ENCODE data around the gene KCTD7. TPM values are rescaled to one million over a fixed set of nuclear protein-coding genes. Genes with fewer than 3 reads are reported as not detected.
"Not testable (repeated sequence)": the region's sequence is repeated elsewhere in the genome, so short reads cannot be mapped to it uniquely, and the experiment has no call there.

KCTD7 gene
- total RNA-seq, 4 donors from 2014 or later: 5.2 to 22.8 (median 14.0) TPM

- intact Hi-C loops (cut with DNase I; ENCODE audit: low total_unique reads) (no loop called here), in situ Hi-C loops (cut with MboI; ENCODE audit: low pct_ligation_motif_present in 1 of 4, low pct_unique_long_range_greater_than_20kb in 1 of 4, low sequenced_read_pairs in 3 of 4) (no loop called here)
- Histone ChIP-seq H3K4me3 (no peak overlapping the region), H3K27ac (no peak overlapping the region), H3K27me3 (no peaks in the 10 kb centered on the region), H3K9me3 (no peaks in the 10 kb centered on the region), H3K4me1 (no peaks in the 10 kb centered on the region), H3K36me3 (no peaks in the 10 kb centered on the region)
- 95 to 96% methylated on average over 6 to 7 of the region's 7 CpGs for WGBS, 2 donors (ENCODE audit: low coverage in 1 of 2)
- no peak for DNase-seq
- TF ChIP-seq CTCF (IDR thresholded peaks at IDR 0.05): no peak
- TF ChIP-seq POLR2AphosphoS5 (IDR thresholded peaks at IDR 0.05): no peak
- no peak for TF ChIP-seq POLR2A (IDR thresholded peaks at IDR 0.05)
- no peak for TF ChIP-seq EP300 (IDR thresholded peaks at IDR 0.05; ENCODE audit: low read depth)
Observed at GRCh38 chr7:66668112-66668511, 39.4 kb downstream of the KCTD7 start.

- no peak overlapping the region for H3K27ac ChIP-seq
- no peaks in the 10 kb centered on the region for H3K9me3 ChIP-seq
- H3K36me3 ChIP-seq: no peaks in the 10 kb centered on the region
- WGBS, 2 donors (ENCODE audit: low coverage in 1 of 2): 98% methylated on average over 7 of the region's 7 CpGs; no CpG with 5 or more reads in 1 of the 2 donors
- intact Hi-C loops (cut with DNase I; ENCODE audit: low total_unique reads): no loop called here
- no peak overlapping the region for H3K4me3 ChIP-seq
- DNase-seq: no peak
- in situ Hi-C loops (cut with MboI; ENCODE audit: low pct_ligation_motif_present in 1 of 4, low pct_unique_long_range_greater_than_20kb in 1 of 4, low sequenced_read_pairs in 3 of 4): no loop called here
- no peaks in the 10 kb centered on the region for H3K27me3 ChIP-seq
- no peaks in the 10 kb centered on the region for H3K4me1 ChIP-seq
- no peak for TF ChIP-seq POLR2AphosphoS5 (IDR thresholded peaks at IDR 0.05)
- TF ChIP-seq CTCF (IDR thresholded peaks at IDR 0.05): no peak
- TF ChIP-seq POLR2A (IDR thresholded peaks at IDR 0.05): no peak
- no peak for TF ChIP-seq EP300 (IDR thresholded peaks at IDR 0.05; ENCODE audit: low read depth)
Observed at GRCh38 chr7:66668677-66669076, 40.0 kb downstream of the KCTD7 start.

- TF ChIP-seq POLR2A (IDR thresholded peaks at IDR 0.05): no peak
- in situ Hi-C loops (cut with MboI; ENCODE audit: low pct_ligation_motif_present in 1 of 4, low pct_unique_long_range_greater_than_20kb in 1 of 4, low sequenced_read_pairs in 3 of 4): no loop called here
- Histone ChIP-seq H3K27ac (no peak overlapping the region), H3K27me3 (no peaks in the 10 kb centered on the region), H3K9me3 (no peaks in the 10 kb centered on the region), H3K4me3 (no peak overlapping the region), H3K4me1 (no peaks in the 10 kb centered on the region), H3K36me3 (no peaks in the 10 kb centered on the region)
- WGBS, 2 donors (ENCODE audit: low coverage in 1 of 2): 60 to 79% methylated on average over 1 to 7 of the region's 7 CpGs
- intact Hi-C loops (cut with DNase I; ENCODE audit: low total_unique reads): no loop called here
- no peak for DNase-seq
Observed at GRCh38 chr7:66669088-66669487, 40.4 kb downstream of the KCTD7 start.

- H3K27me3 ChIP-seq: no peaks in the 10 kb centered on the region
- intact Hi-C loops (cut with DNase I; ENCODE audit: low total_unique reads) (no loop called here), in situ Hi-C loops (cut with MboI; ENCODE audit: low pct_ligation_motif_present in 1 of 4, low pct_unique_long_range_greater_than_20kb in 1 of 4, low sequenced_read_pairs in 3 of 4) (no loop called here)
- H3K27ac ChIP-seq: no peak overlapping the region
- WGBS, 2 donors (ENCODE audit: low coverage in 1 of 2): 75% methylated on average over 5 of the region's 5 CpGs; no CpG with 5 or more reads in 1 of the 2 donors
- DNase-seq: no peak
- H3K9me3 ChIP-seq: no peaks in the 10 kb centered on the region
- H3K36me3 ChIP-seq: no peaks in the 10 kb centered on the region
- TF ChIP-seq CTCF (IDR thresholded peaks at IDR 0.05): no peak
- no peak for TF ChIP-seq POLR2A (IDR thresholded peaks at IDR 0.05)
- TF ChIP-seq POLR2AphosphoS5 (IDR thresholded peaks at IDR 0.05): no peak
- TF ChIP-seq EP300 (IDR thresholded peaks at IDR 0.05; ENCODE audit: low read depth): no peak
- no peaks in the 10 kb centered on the region for H3K4me1 ChIP-seq
- H3K4me3 ChIP-seq: no peak overlapping the region
Observed at GRCh38 chr7:66669496-66669895, 40.8 kb downstream of the KCTD7 start.

GRCh38 chr7:66671034-66671433 is 42.4 kb downstream of the KCTD7 start:
- WGBS, 2 donors (ENCODE audit: low coverage in 1 of 2): 94 to 100% methylated on average over 3 of the region's 3 CpGs
- in situ Hi-C loops (cut with MboI; ENCODE audit: low pct_ligation_motif_present in 1 of 4, low pct_unique_long_range_greater_than_20kb in 1 of 4, low sequenced_read_pairs in 3 of 4) (no loop called here), intact Hi-C loops (cut with DNase I; ENCODE audit: low total_unique reads) (no loop called here)
- Histone ChIP-seq H3K4me1 (no peaks in the 10 kb centered on the region), H3K9me3 (no peaks in the 10 kb centered on the region), H3K4me3 (no peak overlapping the region), H3K27me3 (no peaks in the 10 kb centered on the region), H3K36me3 (no peaks in the 10 kb centered on the region), H3K27ac (no peak overlapping the region)
- TF ChIP-seq EP300 (IDR thresholded peaks at IDR 0.05; ENCODE audit: low read depth): no peak
- TF ChIP-seq CTCF (IDR thresholded peaks at IDR 0.05): no peak
- no peak for TF ChIP-seq POLR2AphosphoS5 (IDR thresholded peaks at IDR 0.05)
- no peak for TF ChIP-seq POLR2A (IDR thresholded peaks at IDR 0.05)
- DNase-seq: no peak

- H3K4me3 ChIP-seq; H3K27ac ChIP-seq; in situ Hi-C loops (cut with MboI; ENCODE audit: low pct_ligation_motif_present in 1 of 4, low pct_unique_long_range_greater_than_20kb in 1 of 4, low sequenced_read_pairs in 3 of 4); H3K27me3 ChIP-seq; DNase-seq; H3K4me1 ChIP-seq; H3K9me3 ChIP-seq; H3K36me3 ChIP-seq; intact Hi-C loops (cut with DNase I; ENCODE audit: low total_unique reads): not testable (repeated sequence)
- 46 to 66% methylated on average over 2 of the region's 2 CpGs for WGBS, 2 donors (ENCODE audit: low coverage in 1 of 2)
Observed at GRCh38 chr7:66671486-66671885, 42.8 kb downstream of the KCTD7 start.

- H3K36me3 ChIP-seq; H3K4me3 ChIP-seq; H3K27me3 ChIP-seq; H3K27ac ChIP-seq; DNase-seq; H3K9me3 ChIP-seq; H3K4me1 ChIP-seq; in situ Hi-C loops (cut with MboI; ENCODE audit: low pct_ligation_motif_present in 1 of 4, low pct_unique_long_range_greater_than_20kb in 1 of 4, low sequenced_read_pairs in 3 of 4); intact Hi-C loops (cut with DNase I; ENCODE audit: low total_unique reads): not testable (repeated sequence)
- WGBS, 2 donors (ENCODE audit: low coverage in 1 of 2): 76% methylated on average over 4 of the region's 5 CpGs; no CpG with 5 or more reads in 1 of the 2 donors
Observed at GRCh38 chr7:66672432-66673123, 43.9 kb downstream of the KCTD7 start.

Measured in transverse colon (tissue), 4 donors.